GM18505 (cell line): ENCODE data around the gene CTSD.

ENCODE experiments used
- ATAC-seq: cut with Tn5 transposase; IDR thresholded peaks from one replicate; pipeline ENCODE4 v1.9.1; 2021; ENCODE audit not compliant: unreplicated experiment
- POLR2A ChIP-seq: IDR thresholded peaks from 4 replicates; pipeline ENCODE4 v1.6.1; 2011; ENCODE audit warnings: borderline replicate concordance; ENCODE audit not compliant: insufficient read depth, insufficient read length; ENCODE audit errors: extremely low read depth

CTSD gene

GRCh38 chr11:1731451-1732059 is 32.2 kb downstream of the CTSD start:
- no peak for ATAC-seq
- no peak for TF ChIP-seq POLR2A

- ATAC-seq = no peak
- TF ChIP-seq POLR2A = no peak
Measured at GRCh38 chr11:1730059-1730629, 33.6 kb downstream of the CTSD start.

- no peak for ATAC-seq
- no peak for TF ChIP-seq POLR2A
Measured at GRCh38 chr11:1729692-1730011, 34.1 kb downstream of the CTSD start.

GRCh38 chr11:1728931-1729691 is 34.6 kb downstream of the CTSD start:
- no peak for ATAC-seq
- no peak for TF ChIP-seq POLR2A

GRCh38 chr11:1728301-1728700 is 35.4 kb downstream of the CTSD start:
- ATAC-seq = no peak
- TF ChIP-seq POLR2A = no peak

GRCh38 chr11:1727861-1728260 is 35.9 kb downstream of the CTSD start:
- TF ChIP-seq POLR2A = no peak
- ATAC-seq = no peak

- TF ChIP-seq POLR2A = no peak
- no peak for ATAC-seq
Measured at GRCh38 chr11:1727096-1727690, 36.5 kb downstream of the CTSD start.

GRCh38 chr11:1719781-1720180 is 43.9 kb downstream of the CTSD start:
- no peak for TF ChIP-seq POLR2A
- ATAC-seq = no peak

- TF ChIP-seq POLR2A = no peak
- ATAC-seq = no peak
Measured at GRCh38 chr11:1718326-1718725, 45.4 kb downstream of the CTSD start.

- ATAC-seq = no peak
- TF ChIP-seq POLR2A = no peak
Measured at GRCh38 chr11:1717745-1718144, 46.0 kb downstream of the CTSD start.

GRCh38 chr11:1714908-1715885 is 48.5 kb downstream of the CTSD start:
- ATAC-seq = no peak
- no peak for TF ChIP-seq POLR2A

- no peak for ATAC-seq
- TF ChIP-seq POLR2A = no peak
Measured at GRCh38 chr11:1708716-1709115, 55.0 kb downstream of the CTSD start.

- TF ChIP-seq POLR2A = no peak
- ATAC-seq = no peak
Measured at GRCh38 chr11:1707751-1708150, 56.0 kb downstream of the CTSD start.
